ENCODE results near the gene FSTL4. TPM values are rescaled to one million over a fixed set of nuclear protein-coding genes. Genes with fewer than 3 reads are reported as not detected.

The FSTL4 gene
- total RNA-seq, 1 experiment from 2014 or later, result 2.7 TPM

DNA sequence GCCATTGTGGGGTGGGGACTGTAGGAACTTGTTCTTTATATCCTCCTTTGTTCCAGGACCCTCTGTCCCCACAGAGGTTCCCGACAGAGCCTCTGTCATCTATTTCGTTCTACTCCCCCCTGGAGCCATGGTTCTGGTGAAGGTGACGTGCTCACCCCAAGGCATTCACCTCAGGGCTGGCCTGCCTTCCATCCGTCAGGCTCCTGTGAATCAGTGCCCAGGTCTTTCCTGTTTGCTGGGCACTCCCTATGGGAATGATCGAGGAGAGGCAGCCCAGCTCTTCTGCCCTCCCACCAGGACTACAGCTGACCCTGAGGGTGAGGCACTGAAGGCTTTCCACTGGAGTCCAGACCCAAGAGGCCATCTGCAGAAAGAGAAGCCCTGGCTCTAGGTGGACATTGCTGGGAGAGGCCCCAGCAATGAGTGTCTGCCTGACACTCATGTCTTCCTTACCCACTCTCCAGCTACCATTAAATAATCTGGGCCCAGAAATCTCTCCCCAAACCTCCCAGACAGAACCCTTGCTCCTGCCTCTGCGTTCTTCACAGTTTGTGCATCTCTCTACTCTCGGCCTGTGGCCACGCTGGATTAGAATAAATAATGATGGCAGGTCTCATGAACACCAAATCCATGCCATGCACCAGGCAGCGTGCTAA, 214.2 kb downstream of the FSTL4 start:
- no peaks in the 10 kb centered on the region for H3K36me3 Mint-ChIP-seq (ENCODE audit: insufficient read depth, unreplicated experiment)
- H3K9me3 Mint-ChIP-seq (ENCODE audit: unreplicated experiment), result no peaks in the 10 kb centered on the region
- Histone ChIP-seq H3K27me3 (replicated peaks; ENCODE audit: control insufficient read depth, insufficient read depth, low read length) (no peaks in the 10 kb centered on the region), H3K4me3 (ENCODE audit: low read depth, low read length) (no peak overlapping the region), H3K4me1 (no peaks in the 10 kb centered on the region), H3K9me3 (no peaks in the 10 kb centered on the region), H3K36me3 (ENCODE audit: control insufficient read depth, insufficient read depth, low read length) (no peaks in the 10 kb centered on the region)
- no peak overlapping the region for H3K27ac Mint-ChIP-seq (ENCODE audit: unreplicated experiment)
- ChIA-PET CTCF (no interaction called here), POLR2A (no interaction called here)
- no peak overlapping the region for H3K4me3 Mint-ChIP-seq (ENCODE audit: unreplicated experiment)
- BruUV-seq (replicated peaks), result no TSS peak
- H3K4me1 Mint-ChIP-seq (ENCODE audit: low read depth, unreplicated experiment), result no peaks in the 10 kb centered on the region
- TF ChIP-seq, protein P1, sequence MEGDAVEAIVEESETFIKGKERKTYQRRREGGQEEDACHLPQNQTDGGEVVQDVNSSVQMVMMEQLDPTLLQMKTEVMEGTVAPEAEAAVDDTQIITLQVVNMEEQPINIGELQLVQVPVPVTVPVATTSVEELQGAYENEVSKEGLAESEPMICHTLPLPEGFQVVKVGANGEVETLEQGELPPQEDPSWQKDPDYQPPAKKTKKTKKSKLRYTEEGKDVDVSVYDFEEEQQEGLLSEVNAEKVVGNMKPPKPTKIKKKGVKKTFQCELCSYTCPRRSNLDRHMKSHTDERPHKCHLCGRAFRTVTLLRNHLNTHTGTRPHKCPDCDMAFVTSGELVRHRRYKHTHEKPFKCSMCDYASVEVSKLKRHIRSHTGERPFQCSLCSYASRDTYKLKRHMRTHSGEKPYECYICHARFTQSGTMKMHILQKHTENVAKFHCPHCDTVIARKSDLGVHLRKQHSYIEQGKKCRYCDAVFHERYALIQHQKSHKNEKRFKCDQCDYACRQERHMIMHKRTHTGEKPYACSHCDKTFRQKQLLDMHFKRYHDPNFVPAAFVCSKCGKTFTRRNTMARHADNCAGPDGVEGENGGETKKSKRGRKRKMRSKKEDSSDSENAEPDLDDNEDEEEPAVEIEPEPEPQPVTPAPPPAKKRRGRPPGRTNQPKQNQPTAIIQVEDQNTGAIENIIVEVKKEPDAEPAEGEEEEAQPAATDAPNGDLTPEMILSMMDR (IDR thresholded peaks at IDR 0.05; ENCODE audit: insufficient read depth in 1 of 2, low read depth in 1 of 2, low read length in 1 of 2, severe bottlenecking in 1 of 2, unreplicated experiment in 1 of 2), result no peak
- no peak for DNase-seq
- H3K27me3 Mint-ChIP-seq (ENCODE audit: insufficient read depth, unreplicated experiment), result peaks cover 12% of the 10 kb centered on the region
- intact Hi-C loops (cut with micrococcal nuclease; ENCODE audit: unreplicated experiment), result no loop called here

DNA sequence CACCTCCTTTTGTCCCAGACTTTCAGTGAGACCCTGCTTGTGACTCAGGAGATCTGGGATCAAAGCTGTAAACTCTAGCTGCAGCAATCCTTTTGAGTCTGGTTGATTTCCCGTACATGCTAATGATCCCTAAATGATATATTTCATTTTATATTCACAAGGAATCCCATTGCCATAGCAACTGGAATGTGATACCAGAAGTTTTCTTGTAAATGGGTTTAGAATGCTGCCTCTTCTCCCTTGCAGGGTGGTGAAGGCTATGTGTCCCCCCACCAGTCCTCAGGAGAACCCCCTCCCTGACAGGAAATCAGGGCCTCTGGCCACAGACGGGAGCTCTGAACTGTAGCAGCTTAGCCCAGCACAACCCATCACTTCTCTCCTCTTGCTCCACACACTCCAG, 215.0 kb downstream of the FSTL4 start:
- CTCF ChIA-PET, result no interaction called here
- no TSS peak for BruUV-seq (replicated peaks)
- intact Hi-C loops (cut with micrococcal nuclease; ENCODE audit: unreplicated experiment), result no loop called here

DNA sequence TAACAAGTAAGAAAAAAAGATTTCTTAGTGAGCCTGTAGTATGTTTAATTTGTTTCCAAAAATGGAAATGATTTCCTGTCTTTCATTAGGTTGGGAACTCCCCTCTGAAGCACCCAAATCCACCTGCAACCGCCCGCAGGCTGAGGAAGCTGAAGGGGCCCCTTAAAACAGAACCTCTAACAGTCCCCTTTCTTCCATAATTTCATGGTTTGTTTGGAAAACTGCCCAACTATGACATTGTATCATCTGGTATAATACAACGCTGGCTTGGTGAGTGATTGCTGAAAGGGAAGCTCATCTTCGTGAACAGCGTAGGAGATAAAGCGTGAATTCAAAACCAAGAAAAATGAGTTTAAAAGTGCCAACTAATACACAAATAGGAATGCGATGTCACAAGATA, 215.5 kb downstream of the FSTL4 start:
- Mint-ChIP-seq H3K27ac (ENCODE audit: unreplicated experiment) (no peak overlapping the region), H3K4me1 (ENCODE audit: low read depth, unreplicated experiment) (no peaks in the 10 kb centered on the region), H3K27me3 (ENCODE audit: insufficient read depth, unreplicated experiment) (peaks cover 15% of the 10 kb centered on the region), H3K9me3 (ENCODE audit: unreplicated experiment) (no peaks in the 10 kb centered on the region), H3K36me3 (ENCODE audit: insufficient read depth, unreplicated experiment) (no peaks in the 10 kb centered on the region), H3K4me3 (ENCODE audit: unreplicated experiment) (no peak overlapping the region)
- ChIA-PET POLR2A (no interaction called here), CTCF (interaction anchor here (1.0 kb wide), 1 partner anchor 25 kb away, joined by 3 read pairs; no protein-coding TSS in a partner anchor)
- Histone ChIP-seq H3K36me3 (ENCODE audit: control insufficient read depth, insufficient read depth, low read length) (no peaks in the 10 kb centered on the region), H3K9me3 (no peaks in the 10 kb centered on the region), H3K27me3 (replicated peaks; ENCODE audit: control insufficient read depth, insufficient read depth, low read length) (no peaks in the 10 kb centered on the region), H3K4me1 (no peaks in the 10 kb centered on the region), H3K4me3 (ENCODE audit: low read depth, low read length) (no peak overlapping the region)
- intact Hi-C loops (cut with micrococcal nuclease; ENCODE audit: unreplicated experiment), result no loop called here
- TF ChIP-seq, protein P1 (IDR thresholded peaks at IDR 0.05; ENCODE audit: insufficient read depth in 1 of 2, low read depth in 1 of 2, low read length in 1 of 2, severe bottlenecking in 1 of 2, unreplicated experiment in 1 of 2), result no peak
- no peak for DNase-seq
- no TSS peak for BruUV-seq (replicated peaks)

More for the DNA sequence above, 215.0 kb downstream of the FSTL4 start:
- H3K36me3 Mint-ChIP-seq (ENCODE audit: insufficient read depth, unreplicated experiment), result no peaks in the 10 kb centered on the region
- H3K9me3 Mint-ChIP-seq (ENCODE audit: unreplicated experiment), result no peaks in the 10 kb centered on the region
- H3K4me1 ChIP-seq, result no peaks in the 10 kb centered on the region
- no peak overlapping the region for H3K4me3 Mint-ChIP-seq (ENCODE audit: unreplicated experiment)
- peaks cover 12% of the 10 kb centered on the region for H3K27me3 Mint-ChIP-seq (ENCODE audit: insufficient read depth, unreplicated experiment)
- H3K4me3 ChIP-seq (ENCODE audit: low read depth, low read length), result no peak overlapping the region
- no peaks in the 10 kb centered on the region for H3K36me3 ChIP-seq (ENCODE audit: control insufficient read depth, insufficient read depth, low read length)
- H3K27me3 ChIP-seq (replicated peaks; ENCODE audit: control insufficient read depth, insufficient read depth, low read length), result no peaks in the 10 kb centered on the region
- TF ChIP-seq, protein P1 (IDR thresholded peaks at IDR 0.05; ENCODE audit: insufficient read depth in 1 of 2, low read depth in 1 of 2, low read length in 1 of 2, severe bottlenecking in 1 of 2, unreplicated experiment in 1 of 2), result no peak
- no peak overlapping the region for H3K27ac Mint-ChIP-seq (ENCODE audit: unreplicated experiment)
- no peak for DNase-seq
- POLR2A ChIA-PET, result no interaction called here
- H3K9me3 ChIP-seq, result no peaks in the 10 kb centered on the region
- no peaks in the 10 kb centered on the region for H3K4me1 Mint-ChIP-seq (ENCODE audit: low read depth, unreplicated experiment)
